ENCODE results near the gene GALNT7.

GALNT7 gene

GRCh38 chr4:173223743-173224142 lies 55.1 kb downstream of the GALNT7 start:
- DNase-seq (ENCODE audit: low read depth in 2 of 2), result no peak
- TF ChIP-seq CTCF (IDR thresholded peaks at IDR 0.05; ENCODE audit: low read depth, low read length), result no peak
- no peak overlapping the region for H3K4me3 ChIP-seq (replicated peaks in 1 of 2; ENCODE audit: low read depth in 2 of 2, low read length in 2 of 2)

GRCh38 chr4:173226401-173226888 lies 57.8 kb downstream of the GALNT7 start:
- TF ChIP-seq CTCF (IDR thresholded peaks at IDR 0.05; ENCODE audit: low read depth, low read length), result no peak
- DNase-seq (ENCODE audit: low read depth in 2 of 2), result no peak
- no peak overlapping the region for H3K4me3 ChIP-seq (replicated peaks in 1 of 2; ENCODE audit: low read depth in 2 of 2, low read length in 2 of 2)

- no peak for DNase-seq (ENCODE audit: low read depth in 2 of 2)
- no peak for TF ChIP-seq CTCF (IDR thresholded peaks at IDR 0.05; ENCODE audit: low read depth, low read length)
Measured at GRCh38 chr4:173227756-173228155, 59.1 kb downstream of the GALNT7 start.

GRCh38 chr4:173230062-173230461 lies 61.5 kb downstream of the GALNT7 start:
- H3K4me3 ChIP-seq (replicated peaks in 1 of 2; ENCODE audit: low read depth in 2 of 2, low read length in 2 of 2), result no peak overlapping the region
- TF ChIP-seq CTCF (IDR thresholded peaks at IDR 0.05; ENCODE audit: low read depth, low read length), result no peak
- no peak for DNase-seq (ENCODE audit: low read depth in 2 of 2)

More at GRCh38 chr4:173227756-173228155, 59.1 kb downstream of the GALNT7 start:
- no peak overlapping the region for H3K4me3 ChIP-seq (replicated peaks in 1 of 2; ENCODE audit: low read depth in 2 of 2, low read length in 2 of 2)

GRCh38 chr4:173231916-173232315 lies 63.3 kb downstream of the GALNT7 start:
- no peak overlapping the region for H3K4me3 ChIP-seq (replicated peaks in 1 of 2; ENCODE audit: low read depth in 2 of 2, low read length in 2 of 2)
- DNase-seq (ENCODE audit: low read depth in 2 of 2), result peak; percentile 53 to 57
- TF ChIP-seq CTCF (IDR thresholded peaks at IDR 0.05; ENCODE audit: low read depth, low read length), result peak; percentile 33

- H3K4me3 ChIP-seq (replicated peaks in 1 of 2; ENCODE audit: low read depth in 2 of 2, low read length in 2 of 2), result no peak overlapping the region
- DNase-seq (ENCODE audit: low read depth in 2 of 2), result no peak
- no peak for TF ChIP-seq CTCF (IDR thresholded peaks at IDR 0.05; ENCODE audit: low read depth, low read length)
Measured at GRCh38 chr4:173233857-173234256, 65.2 kb downstream of the GALNT7 start.

GRCh38 chr4:173235050-173235449 lies 66.4 kb downstream of the GALNT7 start:
- TF ChIP-seq CTCF (IDR thresholded peaks at IDR 0.05; ENCODE audit: low read depth, low read length), result no peak
- no peak for DNase-seq (ENCODE audit: low read depth in 2 of 2)
- no peak overlapping the region for H3K4me3 ChIP-seq (replicated peaks in 1 of 2; ENCODE audit: low read depth in 2 of 2, low read length in 2 of 2)

All from cardiac fibroblast (primary cell).